CD4-positive, alpha-beta T cell treated with Interleukin-1 beta for 1 hour (primary cell): Measurements from ENCODE around the gene MGAT5.

Experiments used
- DNase-seq, 2 donors: peaks; one replicate each; pipeline ENCODE4 v3.0.0-alpha.2; 2020 to 2022

MGAT5 gene

DNA sequence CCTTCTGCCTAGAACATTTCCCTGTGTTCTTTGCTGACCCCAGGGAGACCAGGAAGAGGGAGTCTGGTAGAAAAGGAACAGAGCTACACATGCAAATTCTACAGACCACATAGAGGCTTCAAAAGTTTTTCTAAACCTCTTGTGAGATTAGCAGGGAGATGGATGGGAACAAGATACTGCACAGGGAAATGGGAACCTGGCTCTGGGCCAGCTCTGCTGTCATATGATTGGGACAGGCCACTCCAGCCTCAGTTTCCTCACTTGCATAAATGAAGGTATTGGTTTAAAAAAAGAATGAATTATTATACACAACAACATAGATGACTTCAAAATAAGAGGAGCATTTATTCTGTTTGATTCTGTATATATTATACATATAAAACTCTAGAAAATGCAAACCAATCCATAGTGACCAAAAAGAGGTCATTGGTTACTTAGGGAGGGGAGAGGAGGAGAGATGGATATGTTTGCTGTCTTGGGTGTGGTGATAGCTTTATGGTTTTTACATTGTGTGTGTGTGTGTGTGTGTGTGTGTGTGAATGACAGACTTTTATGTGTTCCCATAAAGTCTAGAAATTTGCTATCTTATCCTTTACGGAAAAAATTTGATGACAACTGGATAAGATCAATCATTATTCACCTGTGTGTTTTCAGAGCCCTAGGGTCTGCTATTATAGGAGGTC lies 115.5 kb downstream of the MGAT5 start:
- no peak for DNase-seq

DNA sequence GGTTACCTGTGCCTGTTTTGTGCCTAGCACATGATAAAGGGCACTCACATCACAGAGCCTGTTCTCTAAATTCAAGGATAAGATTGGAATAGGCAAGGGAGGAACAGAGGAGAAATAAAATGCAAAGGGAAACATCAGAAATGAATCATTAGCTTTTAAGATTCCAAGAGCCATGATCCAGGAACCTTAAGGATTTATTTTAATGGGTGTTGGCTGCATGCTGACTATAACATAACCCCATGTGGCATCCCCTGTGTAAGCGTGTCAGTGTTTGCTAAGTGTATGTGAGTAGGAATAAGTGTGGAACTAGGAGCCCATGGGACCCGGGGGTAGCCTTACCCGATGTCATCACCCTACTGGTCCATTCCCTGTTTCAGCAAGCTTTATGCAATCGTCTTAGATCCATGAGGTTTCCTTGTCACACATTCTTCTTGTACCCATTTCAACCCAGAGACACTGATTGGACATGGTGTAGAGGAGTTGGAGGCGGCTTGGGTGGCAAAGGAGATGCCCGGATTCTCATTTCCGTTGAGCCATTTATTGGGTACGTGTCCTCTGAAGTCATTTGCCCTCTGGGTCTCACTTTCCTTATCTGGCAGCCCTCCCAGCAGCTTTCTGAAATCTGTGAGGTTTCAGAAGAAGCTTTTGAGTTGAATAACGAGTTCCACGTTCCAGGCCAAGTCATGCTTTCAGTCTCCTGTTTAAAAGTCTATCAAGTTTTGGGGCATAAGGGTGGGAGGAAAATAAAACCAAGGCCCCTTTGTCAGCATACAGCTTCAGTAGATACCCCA lies 117.0 kb downstream of the MGAT5 start:
- DNase-seq: no peak

DNA sequence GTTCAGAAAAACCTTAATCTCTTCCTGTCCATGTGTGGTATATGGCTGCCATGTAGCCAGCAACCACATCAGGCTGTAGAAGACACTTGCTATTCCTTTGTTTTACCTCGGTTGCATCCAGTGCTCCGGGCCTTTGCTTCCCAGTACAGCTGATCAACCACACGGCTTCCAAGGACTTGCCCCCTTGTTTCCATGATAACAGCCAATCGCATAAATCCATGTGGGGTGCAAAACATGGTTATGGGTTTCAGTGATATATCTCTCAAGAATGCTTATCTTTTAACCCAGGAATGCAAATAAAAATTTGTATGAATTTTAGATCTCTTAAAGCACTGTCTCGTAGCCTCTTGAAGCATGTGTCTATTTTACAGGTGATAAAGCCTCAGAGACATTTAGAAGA lies 118.3 kb downstream of the MGAT5 start:
- DNase-seq: no peak

DNA sequence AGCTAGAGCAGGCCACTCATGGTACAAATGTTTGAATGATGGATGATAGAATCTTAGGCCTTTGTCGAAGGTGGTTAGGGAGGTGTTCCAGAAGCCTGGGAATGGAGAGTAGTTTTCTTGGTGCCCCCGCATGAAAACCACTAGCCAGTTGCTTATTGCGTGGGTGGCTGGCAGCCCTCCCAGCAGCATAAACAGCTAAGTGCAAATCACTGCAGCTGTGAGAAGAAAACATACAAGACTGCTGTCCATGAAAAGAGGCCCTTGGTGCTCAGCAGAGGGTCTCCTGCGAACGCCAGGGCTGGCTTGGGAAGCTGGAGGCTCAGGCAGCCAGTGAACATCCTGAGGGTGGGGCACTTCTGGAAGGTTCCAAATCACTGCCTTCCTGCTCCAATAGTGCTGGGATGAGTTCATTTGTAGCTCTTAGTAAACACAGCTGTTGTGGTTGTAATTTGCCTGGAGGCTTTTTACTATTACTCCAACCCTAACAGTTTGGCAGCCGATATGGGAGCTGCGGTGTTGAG lies 118.8 kb downstream of the MGAT5 start:
- DNase-seq: no peak

DNA sequence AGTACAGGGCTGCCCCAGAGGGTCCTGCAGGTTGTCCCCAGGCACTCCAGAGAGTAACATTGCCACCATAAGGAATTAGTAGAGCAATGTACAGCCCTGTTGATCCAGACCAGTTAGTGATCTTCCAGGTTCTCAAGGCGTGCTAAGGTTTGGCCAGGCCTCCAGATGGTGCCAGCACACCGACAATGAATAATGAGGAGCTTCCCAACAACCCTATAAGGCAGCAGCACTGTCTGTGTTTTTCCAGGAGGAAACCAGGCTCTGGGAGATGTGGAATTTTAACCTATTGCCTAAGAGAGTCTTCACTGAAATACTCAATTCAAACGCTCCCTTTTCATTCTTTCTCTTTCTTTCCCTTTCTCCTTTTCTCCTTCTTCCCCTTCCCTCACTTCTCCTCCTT lies 122.1 kb downstream of the MGAT5 start:
- DNase-seq: no peak

DNA sequence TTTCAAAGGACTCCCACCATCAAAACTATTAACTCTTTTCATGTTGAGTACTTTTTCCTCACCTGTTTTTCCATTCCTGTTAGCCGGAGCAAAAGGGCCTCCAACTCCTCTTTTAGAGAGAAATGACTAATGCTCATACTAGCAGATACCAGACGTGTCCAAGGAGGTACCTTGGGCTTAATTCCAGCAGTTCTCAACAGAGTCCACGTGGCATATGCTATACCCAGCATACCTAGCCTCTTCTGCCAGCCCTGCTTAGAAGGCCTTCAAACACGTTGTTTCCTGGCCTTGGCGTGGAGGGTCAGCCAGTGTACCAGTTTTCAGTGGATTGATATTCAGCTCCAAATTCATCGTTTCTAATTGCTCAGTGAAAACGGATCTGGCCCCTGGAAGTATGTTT lies 123.9 kb downstream of the MGAT5 start:
- no peak for DNase-seq

DNA sequence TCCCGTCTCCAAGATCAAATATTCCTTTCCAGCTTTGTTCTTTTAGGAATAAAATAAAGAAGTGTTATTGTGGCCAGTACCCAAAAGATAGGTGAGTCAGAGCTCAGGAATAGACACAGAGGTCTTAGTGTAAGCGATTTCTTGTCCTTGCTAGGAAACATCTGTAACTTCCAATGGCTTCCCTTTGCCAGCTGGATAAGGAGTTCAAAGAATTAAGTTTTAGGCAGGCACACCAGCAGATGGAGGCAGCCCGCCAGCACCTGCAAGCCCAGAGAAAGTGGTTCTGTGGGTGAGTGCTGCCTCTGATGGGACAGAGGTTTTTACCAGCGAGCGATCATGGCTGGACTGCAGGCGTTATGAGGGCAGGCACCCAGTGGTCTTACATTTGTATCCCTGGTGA lies 125.4 kb downstream of the MGAT5 start:
- DNase-seq: no peak

DNA sequence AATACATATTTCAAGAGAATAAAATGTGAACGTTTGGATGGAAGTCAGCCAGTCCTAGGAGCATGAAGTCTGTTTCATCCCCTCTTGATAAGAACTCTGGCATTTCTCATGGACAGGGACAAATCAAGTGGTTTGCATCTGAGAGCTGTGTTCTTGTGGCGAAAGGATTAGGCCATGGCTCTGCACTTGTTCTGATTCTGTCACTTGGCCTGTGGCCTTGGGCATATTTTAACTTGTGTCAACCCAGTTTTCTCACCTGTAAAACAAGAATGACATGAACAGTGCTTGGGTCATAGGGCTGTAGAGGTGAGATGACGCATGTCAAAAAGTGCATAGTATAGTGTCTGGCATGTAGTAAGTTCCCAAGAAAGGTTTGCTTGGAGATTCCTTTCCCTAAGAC lies 125.8 kb downstream of the MGAT5 start:
- no peak for DNase-seq

DNA sequence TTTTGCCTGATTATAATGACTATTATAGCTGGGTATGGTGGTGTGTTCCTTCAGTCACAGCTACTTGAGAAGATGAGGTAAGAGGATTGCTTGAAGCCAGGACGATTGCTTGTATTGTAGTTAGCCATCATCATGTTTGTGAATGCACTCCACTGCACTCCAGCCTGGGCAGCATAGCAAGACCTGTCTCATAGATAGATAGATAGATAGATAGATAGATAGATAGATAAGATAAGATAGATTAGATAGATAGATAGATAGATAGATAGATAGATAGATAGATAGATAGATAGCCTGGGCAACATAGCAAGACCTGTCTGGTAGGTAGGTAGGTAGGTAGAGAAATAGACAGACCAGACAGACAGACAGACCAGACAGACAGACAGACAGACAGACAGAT lies 127.3 kb downstream of the MGAT5 start:
- no peak for DNase-seq

DNA sequence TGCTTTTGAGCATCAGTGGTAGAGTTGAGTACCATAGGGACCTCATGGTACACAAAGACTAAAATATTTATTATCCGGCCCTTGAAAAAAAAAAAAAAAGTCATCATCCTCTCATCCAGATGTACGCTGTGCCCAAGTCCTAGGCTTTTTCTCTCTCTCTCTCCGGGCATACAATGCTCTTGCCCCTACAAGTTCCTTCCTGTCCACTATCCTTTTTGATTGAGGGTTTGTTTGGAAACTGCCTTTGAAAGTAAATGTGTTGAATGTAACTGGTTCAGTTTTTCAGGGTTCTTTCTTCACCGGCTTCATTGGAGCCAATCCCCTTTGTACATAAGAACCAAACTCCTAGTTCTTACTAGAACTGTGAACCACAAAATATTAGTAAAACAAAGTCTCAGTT lies 130.3 kb downstream of the MGAT5 start:
- DNase-seq: no peak

DNA sequence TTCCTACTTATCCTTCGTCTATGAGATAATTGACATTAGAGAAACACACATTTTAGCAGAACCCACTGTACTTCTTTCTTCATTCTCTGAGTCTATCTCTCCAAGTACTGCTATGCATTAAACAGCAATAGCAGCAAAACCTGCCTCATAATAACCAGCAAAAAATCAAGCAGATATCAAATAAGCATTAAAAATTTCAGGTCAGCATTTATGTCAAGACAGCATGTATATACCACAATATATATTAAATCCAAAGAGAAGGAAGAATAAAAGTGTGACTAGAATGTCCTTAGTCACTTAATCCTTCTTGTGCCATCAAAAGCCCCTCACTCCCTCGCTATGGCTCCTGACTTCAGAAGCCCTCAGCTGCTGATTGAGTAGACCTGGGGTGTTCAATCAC lies 131.3 kb downstream of the MGAT5 start:
- DNase-seq: no peak

DNA sequence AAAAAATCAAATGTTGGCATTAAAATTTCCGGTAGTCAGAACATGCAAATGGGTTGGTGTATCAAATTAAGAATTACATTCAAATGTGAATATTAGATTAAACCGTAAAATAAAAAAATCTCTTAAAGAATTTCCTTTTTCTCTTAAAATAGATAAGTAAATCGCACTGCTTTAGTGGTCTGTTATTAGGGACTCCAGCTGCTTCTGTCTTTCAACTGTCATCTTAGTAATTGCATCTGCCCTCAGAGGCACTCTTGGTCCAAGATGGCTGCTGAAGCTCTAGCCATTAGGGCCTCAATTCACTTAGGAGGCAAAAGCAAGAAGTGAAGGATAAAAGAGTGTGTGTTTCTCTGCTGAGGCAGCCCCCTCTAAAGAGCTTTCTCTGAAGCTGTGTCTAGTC lies 132.4 kb downstream of the MGAT5 start:
- DNase-seq: no peak

DNA sequence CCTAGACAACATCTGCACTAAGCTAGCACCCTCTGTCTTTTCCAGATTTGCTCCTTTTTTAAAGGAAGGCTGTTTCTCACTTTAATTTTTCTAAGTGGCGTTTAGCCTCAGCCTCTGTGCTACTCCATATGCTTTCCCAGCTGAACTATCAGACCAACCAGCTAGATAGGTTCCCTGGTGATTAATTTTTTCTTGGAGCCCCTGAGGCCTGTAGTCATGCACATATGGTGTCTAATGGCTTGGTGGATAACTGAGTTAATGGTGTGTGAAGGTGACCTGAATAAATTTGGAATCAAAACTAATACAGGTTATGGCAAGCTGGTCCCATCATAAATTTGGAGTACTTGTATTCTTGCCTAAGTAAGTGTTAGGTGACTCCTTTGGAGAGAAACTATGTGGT lies 135.5 kb downstream of the MGAT5 start:
- DNase-seq: no peak

DNA sequence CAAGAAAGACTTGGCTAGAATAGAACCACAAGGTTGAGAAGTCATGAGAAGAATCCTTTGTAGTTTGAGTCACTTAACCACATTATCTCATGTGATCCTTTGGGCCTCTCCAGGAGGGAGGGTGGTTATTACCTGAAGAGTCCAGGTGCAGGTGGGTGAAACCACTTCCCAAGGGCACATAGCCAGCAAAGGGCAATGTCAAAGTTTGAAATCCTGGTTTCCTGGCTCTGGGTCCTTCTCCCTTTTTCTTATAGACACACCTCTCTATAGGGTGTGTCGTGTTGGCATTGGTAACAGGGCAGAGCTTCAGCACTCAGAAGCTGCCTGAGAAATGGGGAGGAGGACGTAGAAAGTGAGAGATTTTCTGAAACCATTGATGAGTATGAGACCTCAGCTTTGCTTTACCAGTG lies 137.9 kb downstream of the MGAT5 start:
- DNase-seq: no peak

DNA sequence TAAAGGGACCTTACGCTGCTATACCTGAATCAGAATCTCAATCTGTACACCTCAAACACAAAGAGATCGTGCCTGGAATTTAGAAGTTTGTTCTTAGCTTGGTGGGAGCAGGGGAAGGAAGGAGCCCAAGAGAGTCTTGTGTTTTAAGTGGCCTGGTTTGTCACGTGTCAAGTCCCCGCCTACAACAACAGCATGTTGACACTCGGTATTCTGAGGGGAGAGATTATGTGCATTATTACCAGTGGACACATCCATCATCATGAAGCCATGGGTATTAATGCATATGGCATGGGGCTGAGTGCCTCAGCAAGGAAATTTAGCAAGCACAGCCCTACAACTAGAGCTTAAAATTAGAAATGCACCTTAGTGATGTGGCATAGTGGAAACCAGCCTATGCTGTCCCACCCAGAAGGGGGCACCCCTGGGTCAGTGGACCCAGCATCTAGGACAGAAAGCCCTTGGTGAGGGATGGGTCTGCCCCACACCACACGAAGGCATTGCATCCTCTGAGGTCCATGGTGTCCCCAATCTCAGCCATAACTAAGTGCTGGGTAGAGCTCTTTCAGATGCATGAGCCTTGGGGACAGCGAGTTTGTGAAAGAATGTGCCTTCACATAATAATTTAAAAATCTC lies 138.7 kb downstream of the MGAT5 start:
- no peak for DNase-seq

DNA sequence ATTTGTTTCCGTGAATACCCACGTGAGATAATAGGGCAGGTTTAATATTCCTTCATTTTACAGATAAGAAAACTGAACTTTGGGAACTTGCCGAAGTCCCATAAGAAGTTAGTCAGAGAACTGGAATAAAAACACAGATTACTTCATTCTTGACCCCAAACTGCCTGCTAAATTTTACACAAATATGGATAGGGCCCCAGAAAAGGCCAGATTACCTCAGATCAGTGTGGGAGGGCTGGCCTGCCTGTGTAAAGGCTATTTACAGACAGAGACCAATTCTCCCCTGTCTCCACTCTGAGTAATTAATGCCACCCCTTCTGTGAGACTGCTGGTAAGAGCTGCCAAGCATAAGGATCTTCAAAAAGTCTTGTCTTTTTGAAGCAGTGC lies 139.2 kb downstream of the MGAT5 start:
- no peak for DNase-seq

DNA sequence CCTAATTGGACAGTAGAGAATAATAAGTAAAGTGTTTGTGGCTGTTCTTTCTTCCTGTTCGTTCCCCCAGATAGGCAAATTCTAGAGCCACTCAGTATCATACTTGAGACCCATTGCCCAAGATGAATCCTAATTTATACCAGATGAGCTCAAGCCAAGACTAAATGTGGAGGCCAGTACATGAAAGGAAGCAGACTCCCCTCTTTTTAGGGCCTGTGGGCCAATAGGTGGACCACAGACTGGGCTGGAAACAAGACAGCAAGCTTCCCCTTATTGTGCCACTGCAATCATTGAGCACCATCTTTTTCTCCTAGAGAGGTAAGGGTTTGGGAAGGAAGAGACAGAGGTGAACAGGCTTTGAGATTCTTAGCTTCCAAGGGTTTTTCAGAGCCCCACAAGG lies 141.9 kb downstream of the MGAT5 start:
- no peak for DNase-seq

DNA sequence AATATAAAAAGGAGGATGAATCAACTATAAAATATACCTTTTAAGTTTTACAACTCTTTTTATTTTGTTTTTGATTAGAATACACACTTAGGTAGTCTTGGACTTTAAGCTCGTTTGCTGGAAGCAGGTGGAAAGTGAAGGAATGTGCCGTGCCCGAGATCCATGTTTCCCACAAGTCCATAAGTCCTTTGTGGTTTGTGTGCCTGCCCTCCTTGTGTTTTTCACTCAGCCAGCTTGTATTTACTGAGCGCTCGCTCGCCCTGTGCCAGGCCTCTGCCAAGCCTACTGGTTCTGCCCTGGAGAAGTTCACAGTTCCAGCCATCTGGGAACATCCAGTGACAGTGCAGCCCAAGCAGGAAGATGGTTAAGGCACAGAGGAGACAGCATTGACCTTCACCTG lies 142.6 kb downstream of the MGAT5 start:
- DNase-seq: no peak

DNA sequence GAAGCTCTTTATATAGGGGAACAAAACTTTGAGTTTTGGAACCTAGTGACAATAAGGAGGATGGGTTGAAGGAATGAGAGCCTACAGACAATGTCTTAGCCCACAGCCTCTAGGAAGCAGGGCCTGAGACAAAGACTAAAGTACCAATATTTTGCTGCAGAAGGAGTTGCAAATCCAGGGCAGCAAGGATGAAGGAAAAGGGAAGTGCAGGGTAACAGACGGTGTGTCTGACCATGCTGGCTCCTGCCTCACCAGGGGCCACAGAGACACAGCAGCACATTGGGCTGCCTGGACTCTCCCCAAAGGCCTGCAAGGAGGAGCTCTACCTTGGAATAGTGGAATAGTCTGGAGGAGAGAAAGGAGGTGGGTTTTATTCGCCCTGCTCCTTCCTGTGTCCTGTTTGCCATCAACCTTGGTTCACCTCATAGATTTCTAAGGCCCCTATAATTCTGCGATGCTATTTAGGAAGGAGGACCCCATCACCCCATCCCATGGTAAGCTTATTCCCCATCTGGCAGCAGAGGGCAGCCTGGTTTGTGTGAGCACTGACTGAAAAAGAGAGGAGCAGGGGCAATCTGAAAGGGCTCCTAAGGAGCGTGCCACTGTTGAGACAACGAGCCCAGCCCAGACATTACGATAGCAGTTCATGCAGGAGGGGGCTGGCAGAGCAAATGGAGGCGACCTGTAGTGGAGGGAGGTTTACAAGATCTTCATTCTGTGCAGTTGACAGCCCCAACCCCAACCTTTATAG lies 143.4 kb downstream of the MGAT5 start:
- no peak for DNase-seq

DNA sequence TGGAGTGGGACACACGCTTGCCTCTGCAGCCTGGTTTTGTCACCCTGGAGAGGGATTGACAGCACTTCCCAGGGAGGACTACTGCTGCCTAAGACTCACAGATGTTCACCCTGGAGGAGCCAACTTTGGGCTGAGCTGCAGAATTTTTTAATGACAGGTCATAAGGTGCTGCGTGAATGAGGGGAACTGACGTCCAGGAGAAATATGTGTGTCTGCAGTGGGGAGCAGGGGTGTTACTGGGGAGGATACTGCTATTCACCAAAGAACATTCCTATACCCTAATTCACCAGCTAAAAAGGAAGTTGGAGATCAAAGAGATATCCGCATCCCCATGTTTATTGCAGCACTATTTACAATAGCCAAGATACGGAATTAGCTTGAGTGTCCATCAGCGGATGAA lies 144.4 kb downstream of the MGAT5 start:
- no peak for DNase-seq

DNA sequence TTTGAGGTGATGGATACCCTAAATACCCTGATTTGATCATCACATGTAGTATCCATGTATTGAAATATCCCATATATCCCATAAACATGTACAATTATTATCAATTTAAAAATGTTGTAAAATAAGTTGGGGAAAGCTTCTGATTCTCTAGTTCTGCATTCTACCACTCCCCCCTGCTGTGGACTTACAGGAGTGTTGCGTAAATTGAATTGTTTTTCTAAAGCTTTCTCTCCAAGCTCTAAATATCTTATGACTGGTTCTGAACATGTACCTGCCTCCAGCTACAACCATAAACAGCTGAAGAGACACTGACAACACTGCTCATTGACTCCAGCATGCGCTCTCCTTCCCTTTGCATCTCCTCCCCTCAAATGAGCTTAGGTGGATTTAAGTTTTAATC lies 145.2 kb downstream of the MGAT5 start:
- no peak for DNase-seq

DNA sequence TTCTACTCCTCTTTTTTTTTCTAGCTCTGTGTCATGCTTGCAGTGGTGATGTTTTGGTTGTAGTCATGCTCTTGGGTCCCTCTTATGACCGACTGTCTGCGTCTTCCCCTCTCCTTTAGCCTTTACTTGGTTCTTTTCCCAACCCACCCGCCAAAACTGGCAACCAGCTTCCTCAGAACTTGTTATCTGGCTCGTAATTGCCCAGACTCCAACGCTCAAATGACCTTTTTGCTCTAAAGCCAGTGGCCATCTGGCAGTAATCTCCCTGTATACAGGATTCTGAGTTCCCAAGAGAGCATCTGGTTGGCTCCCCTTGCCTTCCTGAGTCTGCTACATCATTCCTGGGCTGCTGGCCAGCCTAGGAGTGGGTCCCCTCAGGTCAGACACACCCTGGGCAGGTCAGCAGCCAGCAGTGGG lies 147.2 kb downstream of the MGAT5 start:
- no peak for DNase-seq

DNA sequence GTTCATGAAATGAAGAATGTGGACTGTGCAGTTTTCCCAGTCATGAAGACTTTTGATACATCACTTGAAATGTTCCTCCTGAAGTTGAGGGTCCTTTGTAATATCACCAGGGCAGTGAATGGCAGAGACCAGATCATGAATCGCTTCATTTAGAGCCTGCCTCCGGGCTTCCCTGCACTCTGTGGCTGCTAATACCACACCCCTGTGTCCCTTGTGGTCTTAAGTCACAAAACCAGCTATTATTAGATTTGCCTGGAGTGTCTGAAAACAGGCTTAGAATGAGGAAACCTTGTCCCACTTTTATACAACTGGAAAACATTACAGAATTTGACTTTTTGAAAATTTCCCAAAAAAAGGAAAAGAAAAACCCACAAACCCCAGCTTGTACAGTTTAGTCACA lies 147.9 kb downstream of the MGAT5 start:
- no peak for DNase-seq
